ENCODE measurements around the gene MIGA1.
A peak's percentile ranks its signal among the peaks of the same experiment; 100 is the strongest.

Gene MIGA1

DNA sequence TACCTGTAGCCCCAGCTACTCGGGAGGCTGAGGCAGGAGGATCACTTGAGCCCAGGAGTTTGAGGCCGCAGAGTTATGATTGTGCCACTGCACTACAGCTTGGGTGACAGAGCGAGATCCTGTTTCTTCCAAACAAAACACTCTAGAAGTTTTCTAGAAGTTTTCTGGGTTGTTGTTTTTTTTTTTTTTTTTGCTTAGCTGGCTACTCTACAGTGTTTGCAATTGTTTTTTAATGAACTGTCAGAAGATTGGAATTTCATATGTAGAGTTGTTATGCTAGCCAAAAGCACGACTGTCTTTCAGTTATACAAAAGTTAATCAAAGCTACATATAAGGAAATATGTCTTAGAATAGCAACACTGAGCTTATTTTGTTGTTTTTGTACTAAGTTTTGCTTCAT is 78.1 kb downstream of the MIGA1 start:
- peaks cover 8% of the 10 kb centered on the region for H3K4me1 Mint-ChIP-seq (ENCODE audit: low read depth)
- H3K4me3 Mint-ChIP-seq, result no peak overlapping the region
- no peak overlapping the region for H3K27ac Mint-ChIP-seq
- H3K27me3 Mint-ChIP-seq, result no peaks in the 10 kb centered on the region
- peaks cover 66% of the 10 kb centered on the region for H3K36me3 Mint-ChIP-seq (ENCODE audit: low read depth)
- H3K9me3 Mint-ChIP-seq, result peaks cover 16% of the 10 kb centered on the region

DNA sequence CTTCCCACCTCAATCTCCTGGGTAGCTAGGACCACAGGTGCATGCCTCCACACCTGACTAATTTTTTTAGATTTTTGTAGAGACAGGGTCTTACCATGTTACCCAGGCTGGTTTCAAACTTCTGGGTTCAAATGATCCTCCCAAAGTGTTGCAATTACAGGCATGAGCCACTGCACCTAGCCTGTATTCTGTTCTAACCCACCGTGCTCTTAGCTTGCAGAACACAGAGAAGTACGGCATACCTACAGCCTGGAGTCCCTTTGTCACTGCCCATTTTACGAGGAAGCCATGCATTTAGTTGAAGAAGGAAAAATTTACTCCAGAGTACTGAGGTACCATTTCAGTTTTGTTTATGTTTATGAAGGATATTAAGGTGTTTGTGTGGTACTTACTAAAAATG is 79.3 kb downstream of the MIGA1 start:
- Mint-ChIP-seq H3K36me3 (ENCODE audit: low read depth) (peaks cover 68% of the 10 kb centered on the region), H3K9me3 (peaks cover 16% of the 10 kb centered on the region), H3K27me3 (no peaks in the 10 kb centered on the region), H3K4me1 (ENCODE audit: low read depth) (peaks cover 8% of the 10 kb centered on the region), H3K27ac (no peak overlapping the region), H3K4me3 (no peak overlapping the region)

DNA sequence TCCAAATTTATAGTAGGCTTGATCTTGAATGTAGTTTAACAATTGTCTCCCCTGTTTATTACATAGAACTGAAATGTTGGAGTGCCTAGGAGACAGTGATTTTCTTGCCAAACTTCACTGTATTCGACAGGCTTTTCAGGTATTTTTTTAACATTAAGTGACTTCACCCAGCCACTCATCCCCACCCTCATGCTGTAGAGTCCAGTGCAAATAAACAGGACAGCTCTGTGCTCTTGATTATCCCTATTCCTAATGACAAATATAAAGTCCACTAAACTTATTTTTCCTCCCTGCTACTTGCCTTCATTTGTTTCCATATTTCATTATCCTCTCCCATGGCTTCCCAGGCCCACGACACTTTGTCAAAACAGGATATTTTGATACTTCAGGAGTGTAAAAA is 79.8 kb downstream of the MIGA1 start:
- peaks cover 63% of the 10 kb centered on the region for H3K36me3 Mint-ChIP-seq (ENCODE audit: low read depth)
- H3K9me3 Mint-ChIP-seq, result peaks cover 16% of the 10 kb centered on the region
- H3K27ac Mint-ChIP-seq, result no peak overlapping the region
- peaks cover 8% of the 10 kb centered on the region for H3K4me1 Mint-ChIP-seq (ENCODE audit: low read depth)
- H3K4me3 Mint-ChIP-seq, result no peak overlapping the region
- no peaks in the 10 kb centered on the region for H3K27me3 Mint-ChIP-seq

DNA sequence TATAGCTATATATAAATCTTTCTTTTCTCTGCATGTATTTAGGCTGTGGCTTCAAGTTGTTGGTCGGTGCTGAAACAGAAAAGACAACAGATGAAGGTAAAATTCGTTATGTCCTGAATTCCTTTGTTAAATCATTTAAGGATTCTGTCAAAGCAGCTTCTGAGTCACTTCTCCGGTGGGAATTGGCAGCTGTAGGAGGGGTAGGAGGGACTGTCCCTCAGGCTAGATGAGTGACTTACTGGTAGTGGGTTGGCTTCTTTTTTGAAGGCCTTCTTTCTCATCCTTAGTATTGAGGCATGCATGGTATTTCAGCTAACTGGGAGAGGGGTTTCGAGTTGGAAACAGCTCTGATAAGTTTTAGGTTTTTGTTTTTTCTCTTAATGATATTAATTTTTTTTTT is 86.8 kb downstream of the MIGA1 start:
- H3K27ac Mint-ChIP-seq, result no peak overlapping the region
- H3K9me3 Mint-ChIP-seq, result no peaks in the 10 kb centered on the region
- H3K4me3 Mint-ChIP-seq, result no peak overlapping the region
- no peaks in the 10 kb centered on the region for H3K27me3 Mint-ChIP-seq
- no peaks in the 10 kb centered on the region for H3K4me1 Mint-ChIP-seq (ENCODE audit: low read depth)
- peaks cover 38% of the 10 kb centered on the region for H3K36me3 Mint-ChIP-seq (ENCODE audit: low read depth)

DNA sequence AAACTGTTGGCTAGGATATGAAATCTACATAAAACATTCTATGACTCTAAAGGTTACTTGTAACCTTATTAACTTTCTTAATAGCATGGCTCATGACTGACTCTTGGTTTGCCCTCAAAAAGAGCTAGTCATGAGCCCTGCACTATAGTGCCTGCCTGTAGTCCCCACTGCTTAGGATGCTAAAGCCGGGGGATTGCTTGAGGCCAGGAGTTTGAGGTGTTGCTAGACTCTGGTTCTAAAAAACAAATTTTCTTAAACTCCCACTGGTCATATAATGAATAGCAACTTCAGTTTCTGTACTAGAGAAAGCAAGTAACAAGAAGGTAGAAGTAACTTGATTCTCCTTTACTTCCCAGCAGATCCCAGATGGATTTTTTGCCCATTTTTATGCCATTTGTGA is 93.2 kb downstream of the MIGA1 start:
- H3K27ac Mint-ChIP-seq, result no peak overlapping the region
- H3K4me1 Mint-ChIP-seq (ENCODE audit: low read depth), result no peaks in the 10 kb centered on the region
- no peaks in the 10 kb centered on the region for H3K27me3 Mint-ChIP-seq
- H3K36me3 Mint-ChIP-seq (ENCODE audit: low read depth), result peaks cover 26% of the 10 kb centered on the region
- no peaks in the 10 kb centered on the region for H3K9me3 Mint-ChIP-seq
- H3K4me3 Mint-ChIP-seq, result no peak overlapping the region

DNA sequence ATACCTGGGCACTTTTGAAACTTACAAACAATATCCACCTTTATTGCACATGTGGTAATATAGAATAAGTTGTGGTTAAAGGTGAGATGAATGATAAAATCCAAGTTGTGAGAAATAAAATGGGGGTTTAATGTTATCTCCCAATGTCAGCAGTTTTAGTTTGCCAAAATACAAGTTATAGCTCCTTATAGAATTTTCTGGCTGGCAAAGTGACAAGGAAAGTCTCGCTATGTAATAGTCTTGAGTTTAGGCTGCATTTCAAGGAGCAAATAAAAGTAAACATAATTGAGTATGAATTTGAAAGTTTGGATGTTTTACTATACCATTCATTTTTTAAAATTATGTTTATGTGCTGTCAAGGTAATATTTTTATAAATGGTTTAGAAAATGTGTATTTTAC is 94.0 kb downstream of the MIGA1 start:
- Mint-ChIP-seq H3K36me3 (ENCODE audit: low read depth) (peaks cover 23% of the 10 kb centered on the region), H3K4me3 (no peak overlapping the region), H3K27me3 (no peaks in the 10 kb centered on the region), H3K4me1 (ENCODE audit: low read depth) (no peaks in the 10 kb centered on the region), H3K9me3 (no peaks in the 10 kb centered on the region), H3K27ac (no peak overlapping the region)

DNA sequence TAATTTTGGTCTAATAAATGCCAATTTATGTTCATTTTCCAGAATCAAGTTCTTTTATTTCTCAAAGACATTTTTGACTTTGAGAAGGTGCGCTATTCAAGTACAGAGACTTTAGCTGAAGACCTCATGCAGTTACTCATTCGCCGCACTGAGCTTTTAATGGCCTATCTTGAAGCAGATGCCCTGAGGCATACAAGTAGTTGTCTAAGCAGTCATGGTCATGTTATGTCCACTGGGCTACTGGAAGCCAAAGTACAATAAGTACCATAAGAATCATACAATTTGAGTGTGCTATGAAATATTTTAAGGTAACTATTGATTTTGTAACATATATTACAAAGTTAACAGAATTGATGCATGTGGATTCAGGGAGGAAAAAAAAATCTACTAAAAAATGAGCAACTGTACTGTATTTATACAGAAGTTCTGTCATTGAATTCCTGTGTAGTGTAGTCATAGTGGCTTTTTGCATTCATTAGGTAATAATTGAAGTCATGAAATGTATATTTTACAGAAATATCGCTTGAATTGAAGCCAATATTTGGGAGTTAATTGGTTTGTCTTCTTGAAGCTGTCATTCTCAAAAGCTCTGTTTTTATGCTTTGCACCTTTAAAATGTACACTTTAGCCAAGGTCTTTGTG is 95.5 kb downstream of the MIGA1 start:
- no peaks in the 10 kb centered on the region for H3K4me1 Mint-ChIP-seq (ENCODE audit: low read depth)

DNA sequence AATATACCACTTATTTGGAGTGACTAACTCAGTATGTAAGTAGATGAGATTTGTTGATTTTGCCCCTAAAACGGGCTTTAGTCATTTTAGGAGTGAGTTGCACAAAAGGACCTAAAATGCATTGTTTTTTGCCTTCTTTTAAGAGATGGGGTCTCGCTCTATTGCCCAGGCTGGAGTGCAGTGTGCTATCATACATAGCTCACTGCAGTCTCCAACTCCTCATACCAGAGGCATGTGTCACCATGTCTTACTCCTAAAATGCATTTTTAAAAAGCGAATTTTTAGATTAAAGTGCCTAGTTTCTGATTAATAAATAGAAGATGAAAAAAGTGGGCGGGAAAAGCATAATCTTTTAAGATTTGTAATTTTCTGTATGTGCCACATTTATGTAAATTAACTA is 97.4 kb downstream of the MIGA1 start:
- Mint-ChIP-seq H3K36me3 (ENCODE audit: low read depth) (peaks cover 21% of the 10 kb centered on the region), H3K27me3 (no peaks in the 10 kb centered on the region), H3K4me1 (ENCODE audit: low read depth) (peaks cover 5% of the 10 kb centered on the region), H3K27ac (no peak overlapping the region), H3K9me3 (no peaks in the 10 kb centered on the region), H3K4me3 (no peak overlapping the region)

More for the DNA sequence above, 95.5 kb downstream of the MIGA1 start:
- Mint-ChIP-seq H3K27me3 (no peaks in the 10 kb centered on the region), H3K27ac (no peak overlapping the region), H3K36me3 (ENCODE audit: low read depth) (peaks cover 21% of the 10 kb centered on the region), H3K4me3 (no peak overlapping the region), H3K9me3 (no peaks in the 10 kb centered on the region)

DNA sequence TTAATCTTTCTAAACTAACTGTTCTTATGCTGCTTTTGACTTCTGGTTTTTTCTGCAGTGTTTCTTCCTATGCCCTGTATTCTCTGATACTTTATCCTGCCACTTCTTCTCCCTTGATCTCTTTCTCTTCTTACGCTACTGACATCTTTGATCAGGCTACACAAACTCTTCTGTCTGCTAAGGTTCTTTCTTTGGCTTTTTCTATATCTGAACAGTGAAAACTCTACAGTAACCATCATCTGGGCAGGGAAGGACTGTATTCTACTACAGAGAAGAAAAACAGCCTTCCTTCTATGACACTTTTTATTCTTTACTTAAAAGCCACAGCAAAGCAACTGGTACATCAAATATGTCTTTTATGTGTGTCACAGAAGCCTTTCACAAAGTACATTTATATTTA is 101.6 kb downstream of the MIGA1 start:
- H3K27me3 Mint-ChIP-seq, result peaks cover 6% of the 10 kb centered on the region
- H3K4me1 Mint-ChIP-seq (ENCODE audit: low read depth), result peaks cover 5% of the 10 kb centered on the region
- H3K36me3 Mint-ChIP-seq (ENCODE audit: low read depth), result peaks cover 16% of the 10 kb centered on the region
- H3K27ac Mint-ChIP-seq, result no peak overlapping the region
- no peaks in the 10 kb centered on the region for H3K9me3 Mint-ChIP-seq
- no peak overlapping the region for H3K4me3 Mint-ChIP-seq

DNA sequence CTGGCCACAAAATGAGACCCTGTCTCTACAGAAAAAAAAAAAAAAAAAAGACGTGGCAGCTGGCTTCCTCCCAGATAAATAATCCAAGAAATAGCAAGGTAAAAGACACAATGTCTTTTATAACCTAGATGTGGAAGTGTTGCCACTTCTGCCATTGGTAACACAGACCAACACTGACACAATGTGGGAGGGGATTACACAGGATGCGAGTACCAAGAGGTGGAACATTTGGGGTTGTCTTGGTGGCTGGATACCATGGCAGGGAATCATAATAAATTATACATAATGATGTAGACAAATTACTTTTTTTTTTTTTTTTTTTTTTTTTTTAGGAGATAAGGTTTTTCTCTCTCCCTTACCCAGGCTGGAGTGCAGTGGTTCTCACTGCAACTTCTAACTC is 103.0 kb downstream of the MIGA1 start:
- Mint-ChIP-seq H3K4me1 (ENCODE audit: low read depth) (peaks cover 5% of the 10 kb centered on the region), H3K36me3 (ENCODE audit: low read depth) (peaks cover 16% of the 10 kb centered on the region), H3K4me3 (no peak overlapping the region), H3K9me3 (no peaks in the 10 kb centered on the region), H3K27ac (no peak overlapping the region), H3K27me3 (peaks cover 12% of the 10 kb centered on the region)

DNA sequence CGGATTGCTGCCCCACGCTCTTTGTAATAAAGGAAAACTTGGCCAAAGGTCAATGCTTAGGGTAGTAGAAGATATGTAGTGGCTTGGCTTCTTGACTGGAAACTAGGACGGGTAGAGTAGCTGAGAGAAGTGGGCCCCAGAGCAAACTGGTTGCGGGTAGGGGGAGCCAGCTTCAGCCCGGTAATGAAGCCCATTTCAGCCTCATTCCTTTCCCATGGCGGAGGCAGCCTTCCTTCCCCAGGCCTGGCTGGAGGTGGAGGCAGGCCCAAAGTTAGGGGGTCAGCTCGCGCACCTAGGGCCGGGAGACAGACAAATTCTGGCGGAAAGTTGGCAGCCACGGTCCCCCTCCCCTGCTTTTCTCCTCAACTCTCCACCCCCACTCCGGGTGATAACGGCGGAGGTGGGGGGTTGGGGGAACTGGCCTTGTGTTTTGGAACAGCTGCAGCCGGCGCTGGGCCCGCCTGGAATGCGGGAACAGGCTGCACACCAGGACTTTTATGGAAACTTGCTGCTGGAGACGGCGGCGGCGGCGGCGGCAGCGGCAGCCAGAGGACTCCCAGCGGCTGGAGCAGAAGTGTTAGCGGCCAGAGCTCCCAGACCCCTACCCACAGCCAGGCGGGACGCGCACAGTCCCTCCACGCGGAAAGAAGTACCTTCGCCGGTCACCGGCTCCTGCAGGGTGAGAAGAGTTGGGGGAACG is 108.8 kb downstream of the MIGA1 start, which contains the start of gene NEXN:
Gene NEXN (plus strand): TSS at position 544 of the 700 bp plus-strand sequence. CDS start 27,483 bp downstream, outside the sequence.
- Mint-ChIP-seq H3K27ac (no peak within 1 kb of the TSS), H3K9me3 (no peaks in the 10 kb centered on the region), H3K4me1 (ENCODE audit: low read depth) (peaks cover 4% of the 10 kb centered on the region)

DNA sequence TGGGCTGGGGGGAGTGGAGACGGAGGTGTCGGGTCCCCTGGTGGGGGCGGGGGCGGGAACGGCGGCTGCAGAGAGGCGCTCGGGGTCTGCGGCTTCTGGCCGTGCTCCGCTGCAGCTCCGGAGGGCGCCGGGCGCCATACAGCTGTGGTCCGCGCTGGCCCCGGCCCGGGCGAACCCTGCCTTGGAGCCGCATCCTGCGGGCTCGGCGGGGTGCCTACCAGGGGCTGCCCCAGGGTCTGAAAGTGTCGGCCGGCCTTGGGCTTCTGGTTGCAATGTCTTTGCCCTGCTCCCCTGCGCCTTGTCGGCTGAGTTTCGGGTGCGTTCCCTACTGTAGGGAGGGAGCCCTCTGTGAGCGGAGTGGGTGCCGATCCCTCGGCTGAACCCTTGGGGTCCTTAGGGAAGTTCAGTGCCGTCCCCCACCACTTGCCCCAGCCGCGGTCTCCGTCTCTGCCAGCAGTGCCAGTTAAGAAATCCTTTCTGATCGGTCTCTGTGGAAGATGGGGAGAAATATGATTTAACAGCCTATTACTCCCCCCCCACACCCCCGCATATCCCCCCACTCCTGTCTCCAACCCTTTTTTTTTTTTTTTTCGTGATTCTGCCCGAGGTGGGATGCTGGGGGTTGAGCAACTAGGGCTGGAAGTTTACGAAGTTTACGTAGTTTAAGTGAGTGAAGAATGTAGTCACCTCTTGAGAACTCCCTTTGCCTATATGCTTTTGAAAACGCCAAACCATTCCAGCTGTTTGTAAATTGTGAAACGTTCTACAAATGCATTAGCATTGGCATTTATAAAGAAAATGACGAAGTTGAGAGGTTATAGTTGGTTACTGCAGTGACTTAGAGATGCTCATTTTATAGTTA is 109.6 kb downstream of the MIGA1 start:
- Mint-ChIP-seq H3K9me3 (no peaks in the 10 kb centered on the region), H3K36me3 (ENCODE audit: low read depth) (peaks cover 7% of the 10 kb centered on the region), H3K4me1 (ENCODE audit: low read depth) (peaks cover 4% of the 10 kb centered on the region), H3K4me3 (peak overlapping the region; percentile 75), H3K27ac (no peak overlapping the region), H3K27me3 (peaks cover 25% of the 10 kb centered on the region)

More for the DNA sequence above, 108.8 kb downstream of the MIGA1 start, which contains the start of gene NEXN:
- H3K4me3 Mint-ChIP-seq, result peak within 1 kb of the TSS; percentile 75
- H3K27me3 Mint-ChIP-seq, result peaks cover 25% of the 10 kb centered on the region
- H3K36me3 Mint-ChIP-seq (ENCODE audit: low read depth), result peaks cover 7% of the 10 kb centered on the region

DNA sequence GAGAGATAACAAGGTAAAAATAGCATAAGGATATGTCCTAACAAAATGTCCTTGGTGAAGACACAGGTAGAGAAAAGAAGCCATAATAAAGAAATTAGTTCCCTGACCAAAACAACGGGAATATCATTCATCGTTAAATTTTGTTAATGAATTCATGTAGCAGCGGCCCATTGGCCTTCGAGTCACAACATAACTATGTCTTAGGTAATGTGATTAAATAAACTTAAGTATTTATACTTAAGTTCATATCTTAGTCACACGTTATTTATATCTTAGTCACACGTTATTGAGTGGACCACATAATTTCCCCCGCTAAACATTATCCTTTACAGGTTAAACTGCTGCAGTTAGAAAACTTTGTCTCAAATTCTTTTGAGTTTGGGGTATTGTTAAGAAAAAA is 110.2 kb downstream of the MIGA1 start:
- H3K27me3 Mint-ChIP-seq, result peaks cover 25% of the 10 kb centered on the region
- no peaks in the 10 kb centered on the region for H3K9me3 Mint-ChIP-seq
- no peak overlapping the region for H3K27ac Mint-ChIP-seq
- H3K36me3 Mint-ChIP-seq (ENCODE audit: low read depth), result peaks cover 7% of the 10 kb centered on the region
- peak overlapping the region; percentile 75 for H3K4me3 Mint-ChIP-seq
- peaks cover 4% of the 10 kb centered on the region for H3K4me1 Mint-ChIP-seq (ENCODE audit: low read depth)

DNA sequence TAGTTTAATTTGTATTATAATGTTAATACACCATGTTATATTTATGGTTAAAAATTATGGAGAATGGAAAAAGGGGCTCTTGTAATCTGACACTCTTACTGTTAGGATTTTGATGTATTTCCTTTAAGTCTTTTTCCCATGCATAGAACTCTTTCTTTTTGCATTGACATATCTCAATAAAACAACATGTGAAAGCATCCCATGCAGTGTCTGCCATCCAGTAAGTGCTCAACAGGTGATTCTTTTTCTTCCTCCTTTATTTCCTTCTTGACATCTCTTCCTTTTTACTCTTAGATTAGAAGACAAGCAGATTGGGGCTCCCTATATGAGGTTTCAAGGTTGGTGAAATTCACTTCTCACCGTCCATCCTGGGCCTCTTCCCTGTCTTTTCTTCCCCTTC is 111.8 kb downstream of the MIGA1 start:
- H3K27me3 Mint-ChIP-seq, result peaks cover 18% of the 10 kb centered on the region
- H3K4me3 Mint-ChIP-seq, result no peak overlapping the region
- no peak overlapping the region for H3K27ac Mint-ChIP-seq
- no peaks in the 10 kb centered on the region for H3K9me3 Mint-ChIP-seq
- H3K4me1 Mint-ChIP-seq (ENCODE audit: low read depth), result peaks cover 4% of the 10 kb centered on the region
- no peaks in the 10 kb centered on the region for H3K36me3 Mint-ChIP-seq (ENCODE audit: low read depth)

Measured in stimulated activated naive CD8-positive, alpha-beta T cell treated with anti-CD3 and anti-CD28 coated beads, Interleukin-15, Interleukin-2, amounts not matched to agents 100 ng/mL and 50 ng/mL, for 24 hours (primary cell).